GM23248 (cell line): ENCODE results near the gene RASIP1. TPM values are rescaled to one million over a fixed set of nuclear protein-coding genes. Genes with fewer than 3 reads are reported as not detected.

ENCODE experiments used
- DNase-seq: peaks from one replicate; pipeline ENCODE4 v3.0.0-alpha.2; 2015
- H2AFZ ChIP-seq: fragments of 200-600 bp; sonication (generic); 2 replicates; pipeline ENCODE4 v1.6.1; 2016; ENCODE audit warnings: antibody characterized with exemption
- H3F3A ChIP-seq: fragments of 200-600 bp; sonication (generic); 2 replicates; pipeline ENCODE4 v1.6.1; 2016; ENCODE audit warnings: mild to moderate bottlenecking, antibody characterized with exemption, mixed run types; ENCODE audit not compliant: insufficient read depth
- H3K27ac ChIP-seq: fragments of 200-600 bp; sonication (generic); 2 replicates; pipeline ENCODE4 v1.5.1; 2016; ENCODE audit warnings: mild to moderate bottlenecking
- H3K27me3 ChIP-seq: fragments of 200-600 bp; sonication (generic); replicated peaks from 2 replicates; pipeline ENCODE4 v1.6.1; 2016; ENCODE audit warnings: mild to moderate bottlenecking; ENCODE audit not compliant: insufficient read depth
- H3K36me3 ChIP-seq: fragments of 200-600 bp; sonication (generic); 2 replicates; pipeline ENCODE4 v1.6.1; 2016; ENCODE audit warnings: low read depth, mild to moderate bottlenecking
- H3K4me1 ChIP-seq: fragments of 200-600 bp; sonication (generic); 2 replicates; pipeline ENCODE4 v1.6.1; 2016; ENCODE audit warnings: mild to moderate bottlenecking; ENCODE audit not compliant: insufficient read depth
- H3K4me2 ChIP-seq: fragments of 200-600 bp; sonication (generic); one replicate; pipeline ENCODE4 v1.6.1; 2016; ENCODE audit warnings: mild to moderate bottlenecking; ENCODE audit not compliant: unreplicated experiment
- H3K4me3 ChIP-seq: fragments of 200-600 bp; sonication (generic); 2 replicates; pipeline ENCODE4 v1.5.1; 2016; ENCODE audit warnings: mild to moderate bottlenecking
- H3K79me2 ChIP-seq: fragments of 200-600 bp; sonication (generic); 2 replicates; pipeline ENCODE4 v1.6.1; 2016; ENCODE audit warnings: mild to moderate bottlenecking; ENCODE audit not compliant: insufficient read depth
- H3K9ac ChIP-seq: fragments of 200-600 bp; sonication (generic); 2 replicates; pipeline ENCODE4 v1.6.1; 2016; ENCODE audit warnings: mild to moderate bottlenecking
- H3K9me2 ChIP-seq: fragments of 200-600 bp; sonication (generic); 2 replicates; pipeline ENCODE4 v1.6.1; 2016; ENCODE audit warnings: mixed run types, mild to moderate bottlenecking, moderate library complexity; ENCODE audit not compliant: insufficient read depth
- H3K9me3 ChIP-seq: fragments of 200-600 bp; sonication (generic); one replicate; pipeline ENCODE4 v1.6.1; 2017; ENCODE audit warnings: low read depth
- H4K20me1 ChIP-seq: fragments of 200-600 bp; sonication (generic); 2 replicates; pipeline ENCODE4 v1.6.0; 2016; ENCODE audit not compliant: insufficient read depth
- EZH2 ChIP-seq: fragments of 200-600 bp; sonication (generic); IDR thresholded peaks from 2 replicates; pipeline ENCODE4 v1.6.1; 2018; ENCODE audit warnings: antibody characterized with exemption, mild to moderate bottlenecking; ENCODE audit not compliant: insufficient read depth, poor library complexity, severe bottlenecking
- EZH2phosphoT487 ChIP-seq: fragments of 200-600 bp; sonication (generic); IDR thresholded peaks from 2 replicates; pipeline ENCODE4 v1.6.1; 2018; ENCODE audit warnings: antibody characterized with exemption, moderate library complexity, mild to moderate bottlenecking, low read depth; ENCODE audit not compliant: insufficient read depth
- WGBS, 2 experiments: methylation state at CpG; one replicate each; pipeline ENCODE4 v1.1.6; 2015 to 2017; ENCODE audit warnings: low lambda C conversion rate in 2 of 2, low coverage in 1 of 2; ENCODE audit errors: missing lambda C conversion rate in 2 of 2; 5-methylcytosine and 5-hydroxymethylcytosine counted together
- in situ Hi-C: fragments of 300-500 bp; cut with MboI; formaldehyde crosslinking; loops from 2 replicates; pipeline ENCODE4 v1.15.0; 2020
- polyA plus RNA-seq: library from polyadenylated mRNA; unstranded; fragments of >200 nt; fragmentation: Nextera tagmentation; extraction: Ambion mirVana; gene quantifications from 2 replicates; pipeline ENCODE4 v1.2.1, GENCODE V29; 2016
- total RNA-seq: library from RNA; depleted of rRNA; stranded (reverse); fragments of >200 nt; shearing (Covaris generic); gene quantifications from 2 replicates; pipeline ENCODE4 v1.2.3, GENCODE V29; 2014

Gene RASIP1
- total and polyA plus RNA-seq, 2 experiments from 2014 or later = 0.09 TPM; not detected in 1

GRCh38 chr19:48756212-48756611 lies 15.8 kb upstream of the RASIP1 start:
- no peak overlapping the region for H2AFZ ChIP-seq
- H3K4me3 ChIP-seq = no peak overlapping the region
- H3K9me2 ChIP-seq = no peaks in the 10 kb centered on the region
- H4K20me1 ChIP-seq = no peaks in the 10 kb centered on the region
- no peaks in the 10 kb centered on the region for H3K36me3 ChIP-seq
- H3K4me1 ChIP-seq = no peaks in the 10 kb centered on the region
- no peak overlapping the region for H3K9ac ChIP-seq
- no peaks in the 10 kb centered on the region for H3K79me2 ChIP-seq
- DNase-seq = no peak
- H3K27me3 ChIP-seq = peaks cover 29% of the 10 kb centered on the region
- no peak overlapping the region for H3K4me2 ChIP-seq
- H3K27ac ChIP-seq = no peak overlapping the region
- TF ChIP-seq EZH2phosphoT487 = no peak
- TF ChIP-seq EZH2 = no peak
- no peaks in the 10 kb centered on the region for H3K9me3 ChIP-seq
- H3F3A ChIP-seq = no peaks in the 10 kb centered on the region
- in situ Hi-C loops = no loop called here
- WGBS, 2 experiments = 76 to 82% methylated on average over 11 of the region's 11 CpGs

DNA sequence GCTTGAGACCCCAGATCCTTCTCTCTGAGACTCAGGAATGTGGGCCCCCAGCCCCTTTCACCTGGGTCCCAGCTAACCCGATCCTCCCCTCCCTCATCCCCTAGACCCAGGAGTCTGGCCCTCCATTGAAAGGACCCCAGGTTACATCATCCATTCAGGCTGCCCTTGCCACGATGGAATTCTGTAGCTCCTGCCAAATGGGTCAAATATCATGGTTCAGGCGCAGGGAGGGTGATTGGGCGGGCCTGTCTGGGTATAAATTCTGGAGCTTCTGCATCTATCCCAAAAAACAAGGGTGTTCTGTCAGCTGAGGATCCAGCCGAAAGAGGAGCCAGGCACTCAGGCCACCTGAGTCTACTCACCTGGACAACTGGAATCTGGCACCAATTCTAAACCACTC lies 15.4 kb upstream of the RASIP1 start:
- no peaks in the 10 kb centered on the region for H3K4me1 ChIP-seq
- H3K79me2 ChIP-seq = no peaks in the 10 kb centered on the region
- H3K9me3 ChIP-seq = no peaks in the 10 kb centered on the region
- no peak for DNase-seq
- H4K20me1 ChIP-seq = no peaks in the 10 kb centered on the region
- H2AFZ ChIP-seq = no peak overlapping the region
- 53 to 59% methylated on average over 5 of the region's 5 CpGs for WGBS, 2 experiments
- no peaks in the 10 kb centered on the region for H3F3A ChIP-seq
- in situ Hi-C loops = no loop called here
- H3K4me2 ChIP-seq = no peak overlapping the region
- peaks cover 30% of the 10 kb centered on the region for H3K27me3 ChIP-seq
- H3K4me3 ChIP-seq = no peak overlapping the region
- TF ChIP-seq EZH2 (no peak), EZH2phosphoT487 (no peak)
- H3K27ac ChIP-seq = no peak overlapping the region
- no peaks in the 10 kb centered on the region for H3K9me2 ChIP-seq
- H3K36me3 ChIP-seq = no peaks in the 10 kb centered on the region
- no peak overlapping the region for H3K9ac ChIP-seq

GRCh38 chr19:48755084-48755641 lies 14.8 kb upstream of the RASIP1 start, which contains the start of gene FGF21:
TSS of gene FGF21 (plus strand) at chr19:48755524. CDS start at chr19:48756237, 713 bp downstream.
- no peak within 1 kb of the TSS for H2AFZ ChIP-seq
- peaks cover 26% of the 10 kb centered on the region for H3K27me3 ChIP-seq
- H3K9ac ChIP-seq = no peak within 1 kb of the TSS
- in situ Hi-C loops = no loop called here
- no peak within 1 kb of the TSS for H3K4me2 ChIP-seq
- no peaks in the 10 kb centered on the region for H4K20me1 ChIP-seq
- no peak for DNase-seq
- H3K27ac ChIP-seq = no peak within 1 kb of the TSS
- no peak within 1 kb of the TSS for H3K4me3 ChIP-seq
- H3K36me3 ChIP-seq = no peaks in the 10 kb centered on the region
- H3K79me2 ChIP-seq = no peaks in the 10 kb centered on the region
- no peaks in the 10 kb centered on the region for H3K4me1 ChIP-seq
- H3K9me2 ChIP-seq = no peaks in the 10 kb centered on the region
- 57 to 61% methylated on average over 4 of the region's 4 CpGs for WGBS, 2 experiments
- H3F3A ChIP-seq = no peaks in the 10 kb centered on the region
- TF ChIP-seq EZH2 = no peak
- TF ChIP-seq EZH2phosphoT487 = no peak
- no peaks in the 10 kb centered on the region for H3K9me3 ChIP-seq

GRCh38 chr19:48752496-48753365 lies 12.3 kb upstream of the RASIP1 start, which contains the start of gene FUT1:
TSS of gene FUT1 (minus strand) at chr19:48752641. CDS start at chr19:48751281, 1,360 bp downstream.
- no peaks in the 10 kb centered on the region for H3K9me2 ChIP-seq

More at GRCh38 chr19:48752496-48753365, 12.3 kb upstream of the RASIP1 start, which contains the start of gene FUT1:
- no peaks in the 10 kb centered on the region for H3K9me3 ChIP-seq
- H3K4me3 ChIP-seq = peak within 1 kb of the TSS; percentile 37
- H2AFZ ChIP-seq = no peak within 1 kb of the TSS
- in situ Hi-C loops = no loop called here
- H3K9ac ChIP-seq = no peak within 1 kb of the TSS
- H3K27ac ChIP-seq = no peak within 1 kb of the TSS
- WGBS, 2 experiments = 9% methylated on average over 57 to 63 of the region's 73 CpGs
- H3F3A ChIP-seq = no peaks in the 10 kb centered on the region
- peak; percentile 39 for DNase-seq
- H3K27me3 ChIP-seq = peaks cover 30% of the 10 kb centered on the region
- no peaks in the 10 kb centered on the region for H3K36me3 ChIP-seq
- TF ChIP-seq EZH2phosphoT487 (no peak), EZH2 (no peak)
- no peaks in the 10 kb centered on the region for H4K20me1 ChIP-seq
- H3K4me2 ChIP-seq = peak within 1 kb of the TSS; percentile 35
- H3K79me2 ChIP-seq = no peaks in the 10 kb centered on the region
- H3K4me1 ChIP-seq = no peaks in the 10 kb centered on the region
